BLaER1 treated with 17β-estradiol and CSF1 and Interleukin-3, amounts not matched to agents 10 nM and 100 nM (cell line): ENCODE results near the gene DBET.
"Not testable (repeated sequence)": the region's sequence is repeated elsewhere in the genome, so short reads cannot be mapped to it uniquely, and the experiment has no call there.

Experiments
- H3K27ac ChIP-seq, 11 experiments: shearing (Covaris generic); formaldehyde crosslinking; 2 replicates each; pipeline ENCODE4 v1.8.1; 2022
- H3K27me3 ChIP-seq, 11 experiments: shearing (Covaris generic); formaldehyde crosslinking; 2 replicates each; pipeline ENCODE4 v1.8.1; 2022
- H3K36me3 ChIP-seq, 11 experiments: shearing (Covaris generic); formaldehyde crosslinking; 2 replicates each; pipeline ENCODE4 v1.8.1; 2022
- H3K4me1 ChIP-seq, 10 experiments: shearing (Covaris generic); formaldehyde crosslinking; 2 replicates each; pipeline ENCODE4 v1.8.1; 2022
- H3K4me2 ChIP-seq, 11 experiments: shearing (Covaris generic); formaldehyde crosslinking; 2 replicates each; pipeline ENCODE4 v1.8.1; 2022
- H3K4me3 ChIP-seq, 10 experiments: shearing (Covaris generic); formaldehyde crosslinking; 2 replicates each; pipeline ENCODE4 v1.8.1; 2022
- H3K9ac ChIP-seq, 11 experiments: shearing (Covaris generic); formaldehyde crosslinking; 2 replicates each; pipeline ENCODE4 v1.8.1; 2022
- H3K9me3 ChIP-seq, 11 experiments: shearing (Covaris generic); formaldehyde crosslinking; replicated peaks in 1 of 11; 2 replicates each; pipeline ENCODE4 v1.8.1; 2022
- H4K20me1 ChIP-seq, 11 experiments: shearing (Covaris generic); formaldehyde crosslinking; 2 replicates each; pipeline ENCODE4 v1.8.1; 2022
- Cebpa-rat ChIP-seq, 11 experiments: shearing (Covaris generic); IDR thresholded peaks; 2 replicates each; pipeline ENCODE4 v1.8.1; 2022

The DBET gene

DNA sequence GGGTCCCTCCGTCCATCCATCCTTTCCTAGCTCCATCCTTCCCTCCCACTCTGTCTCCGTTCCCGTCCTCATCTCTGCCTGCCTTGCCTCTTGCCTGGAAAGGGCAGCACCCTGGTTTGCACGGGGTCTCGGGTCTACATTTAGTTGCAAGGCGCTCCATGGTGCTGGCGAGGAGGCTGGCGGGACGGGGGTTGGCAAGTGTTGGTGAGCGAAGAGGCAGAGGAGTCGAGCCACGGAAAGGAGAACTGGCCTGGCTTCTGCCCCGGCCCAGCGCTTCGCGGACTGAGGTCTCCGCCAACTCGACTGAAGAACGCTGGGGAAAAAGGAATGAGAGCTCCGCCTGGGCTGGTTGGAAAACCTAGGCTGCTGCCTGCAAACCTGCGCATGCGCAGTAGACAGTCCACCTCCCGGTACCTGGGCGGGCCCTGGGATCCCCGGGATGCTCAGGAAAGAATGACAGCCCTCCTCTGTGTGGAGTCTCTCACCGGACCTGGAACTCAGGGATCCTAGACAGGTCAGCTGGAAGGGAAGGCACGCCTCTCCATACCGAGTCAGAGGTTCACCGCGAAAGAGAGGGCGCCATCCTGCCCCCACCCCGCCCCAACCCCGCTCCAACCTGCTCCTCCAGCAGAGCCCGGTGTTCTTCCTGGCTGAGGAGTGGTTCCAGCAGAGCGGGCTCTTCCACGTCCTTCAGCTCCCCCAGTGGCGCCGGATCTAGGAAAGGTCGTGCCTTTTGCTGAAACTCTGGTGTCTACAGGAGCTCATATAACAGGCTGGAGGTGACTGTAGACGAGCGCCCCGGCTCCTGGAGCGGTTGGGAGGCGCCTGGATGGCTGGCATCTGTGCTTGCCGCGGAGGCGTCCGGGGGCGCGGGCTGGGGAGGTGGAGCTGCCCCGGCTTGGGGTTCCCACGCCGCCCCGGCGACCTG lies 43.2 kb upstream of the DBET start:
- Histone ChIP-seq H3K27ac (no peak overlapping the region), H3K9ac (no peak overlapping the region), H3K27me3 (no peaks in the 10 kb centered on the region), H3K4me1 (no peaks in the 10 kb centered on the region), H3K36me3 (no peaks in the 10 kb centered on the region), H3K4me3 (no peak overlapping the region), H3K9me3 (peaks cover 56 to 62% (median 59%) of the 10 kb centered on the region in 11 experiments), H4K20me1 (no peaks in the 10 kb centered on the region), H3K4me2 (no peak overlapping the region)
- no peak for TF ChIP-seq Cebpa-rat (IDR thresholded peaks at IDR 0.05)

DNA sequence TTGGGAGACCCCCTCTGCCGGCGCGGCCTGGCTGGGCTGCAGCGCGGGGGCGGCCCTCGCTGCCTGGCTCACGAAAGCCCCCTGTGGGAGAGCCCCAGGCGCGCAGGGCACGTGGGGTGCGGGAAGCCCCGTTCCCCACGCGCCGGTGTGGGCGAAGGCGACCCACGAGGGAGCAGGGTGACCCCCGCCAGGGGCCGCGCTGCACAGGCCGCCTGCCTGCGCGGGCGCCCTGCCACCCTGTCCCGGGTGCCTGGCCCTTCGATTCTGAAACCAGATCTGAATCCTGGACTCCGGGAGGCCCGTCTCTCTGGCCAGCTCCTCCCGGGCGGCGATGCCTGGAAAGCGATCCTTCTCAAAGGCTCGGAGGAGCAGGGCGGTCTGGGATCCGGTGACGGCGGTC lies 42.3 kb upstream of the DBET start:
- H3K9ac ChIP-seq, H3K36me3 ChIP-seq, H3K27ac ChIP-seq, H3K4me2 ChIP-seq, H4K20me1 ChIP-seq, H3K4me3 ChIP-seq, H3K4me1 ChIP-seq, H3K27me3 ChIP-seq: not testable (repeated sequence)
- H3K9me3 ChIP-seq, result peaks cover 47 to 53% (median 50%) of the 10 kb centered on the region in 11 experiments

DNA sequence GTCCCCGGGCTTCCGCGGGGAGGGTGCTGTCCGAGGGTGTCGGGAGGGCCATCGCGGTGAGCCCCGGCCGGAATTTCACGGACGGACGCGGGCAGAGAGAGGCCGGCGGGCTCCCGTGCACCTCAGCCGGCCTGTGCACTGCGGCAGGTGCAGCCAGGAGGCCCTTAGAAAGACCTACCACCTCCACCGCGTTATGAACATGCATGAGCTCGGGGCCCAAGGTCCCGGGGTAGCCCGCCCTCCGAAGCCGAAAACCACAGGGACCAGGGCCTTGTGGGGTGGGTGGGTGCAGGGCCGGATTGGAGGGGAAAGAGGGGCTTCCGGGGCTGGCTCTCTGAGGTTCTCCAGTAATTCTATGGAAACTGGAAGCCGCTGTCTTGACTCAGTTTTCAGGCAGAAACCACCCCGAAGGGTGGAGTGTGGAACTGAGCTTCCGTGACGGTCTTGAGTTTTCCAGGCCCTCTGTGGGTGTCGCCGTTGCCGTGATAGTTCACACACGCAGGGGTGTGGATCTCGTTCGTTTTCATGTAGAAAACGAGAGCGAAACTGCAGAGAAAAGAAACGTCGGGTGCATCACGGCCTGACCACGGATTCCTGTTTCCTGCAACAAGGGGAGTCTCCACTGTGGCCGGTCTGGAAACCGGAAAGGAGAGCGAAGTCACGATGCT lies 41.6 kb upstream of the DBET start:
- H3K36me3 ChIP-seq, H3K4me3 ChIP-seq, H3K27me3 ChIP-seq, H3K9ac ChIP-seq, H3K4me2 ChIP-seq, H3K4me1 ChIP-seq, H4K20me1 ChIP-seq, H3K27ac ChIP-seq: not testable (repeated sequence)
- peaks cover 39 to 45% (median 42%) of the 10 kb centered on the region in 11 experiments for H3K9me3 ChIP-seq

DNA sequence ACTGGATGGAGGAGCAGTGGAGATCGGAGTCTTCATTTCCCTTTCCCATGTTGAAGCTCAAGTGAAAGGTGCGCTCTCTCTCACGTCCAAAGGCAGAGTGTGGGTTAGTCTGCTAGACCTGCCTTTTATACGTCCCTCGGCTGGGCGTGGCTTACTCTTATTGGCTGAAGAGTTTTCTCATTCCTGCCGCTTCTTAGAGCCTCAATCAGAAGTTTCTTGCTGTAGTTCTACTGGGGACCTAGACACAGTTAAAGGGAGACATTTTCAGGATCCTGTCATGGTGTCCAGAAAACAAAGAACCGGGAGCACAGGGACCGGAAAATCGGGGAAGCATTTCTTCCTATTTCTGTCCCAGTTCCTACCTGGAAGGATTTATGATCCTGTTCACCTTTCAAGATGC lies 37.1 kb upstream of the DBET start, which contains the start of gene FRG2:
TSS of gene FRG2 (minus strand) at position 101 of the 400 bp plus-strand sequence. CDS start at position 49, 52 bp downstream.
- H3K36me3 ChIP-seq, H3K4me3 ChIP-seq, H3K9ac ChIP-seq, H3K27ac ChIP-seq, H3K4me2 ChIP-seq, H4K20me1 ChIP-seq, H3K9me3 ChIP-seq, H3K4me1 ChIP-seq, H3K27me3 ChIP-seq: not testable (repeated sequence)

DNA sequence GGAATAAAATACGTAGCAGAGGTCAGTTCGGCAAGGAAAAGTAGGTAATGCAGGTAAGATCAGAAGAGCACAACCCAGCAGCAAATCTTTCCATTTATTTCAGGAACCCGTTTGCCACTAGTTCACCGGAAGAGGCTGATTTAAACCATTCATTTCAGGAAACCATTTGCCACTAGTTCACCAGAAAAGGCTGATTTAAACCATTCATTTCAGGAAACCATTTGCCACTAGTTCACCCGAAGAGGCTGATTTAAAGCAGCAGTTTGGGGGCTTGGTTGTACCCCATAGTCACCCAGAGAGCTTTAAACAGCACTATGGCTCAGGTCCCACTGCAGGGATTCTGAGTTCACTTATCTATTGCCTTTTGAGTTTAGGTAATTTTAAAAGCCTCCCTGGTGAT lies 33.0 kb upstream of the DBET start:
- not testable (repeated sequence) for H3K4me1 ChIP-seq, H3K9ac ChIP-seq, H4K20me1 ChIP-seq, H3K4me2 ChIP-seq, H3K27me3 ChIP-seq, H3K9me3 ChIP-seq, H3K36me3 ChIP-seq, H3K27ac ChIP-seq, H3K4me3 ChIP-seq

DNA sequence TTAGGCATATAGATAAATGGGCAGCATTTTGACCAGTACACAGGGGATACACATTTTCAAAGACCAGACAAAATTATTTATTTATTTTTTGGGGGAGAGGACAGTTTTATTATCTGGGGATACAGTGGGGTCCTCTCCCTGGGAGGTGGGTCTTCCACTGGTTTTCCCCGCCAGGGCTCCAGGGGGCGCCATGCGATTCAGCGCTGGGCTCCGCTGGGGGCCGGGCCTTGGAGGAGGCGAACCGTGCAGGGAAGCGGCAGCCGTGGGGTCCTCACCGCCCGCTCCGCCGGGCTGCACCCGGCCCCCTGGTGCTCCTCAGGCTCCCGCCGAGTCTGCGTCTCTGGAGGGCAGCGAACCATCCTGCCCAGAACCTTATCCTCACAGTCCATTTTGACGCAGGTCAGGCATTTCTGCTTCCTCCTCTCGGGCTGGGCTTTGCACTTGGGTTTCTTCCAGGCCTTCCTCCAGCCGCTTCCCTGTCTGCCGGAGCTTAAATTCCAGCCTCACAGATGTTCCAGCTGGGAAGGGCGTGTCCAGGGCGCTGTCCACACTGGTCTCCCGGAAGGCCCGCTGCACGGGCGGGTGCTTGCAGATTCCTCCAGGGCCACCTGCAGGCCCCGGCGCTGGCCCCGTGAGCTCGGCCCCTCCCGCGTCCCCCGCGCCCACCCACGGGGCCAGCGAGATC lies 26.5 kb upstream of the DBET start:
- H3K4me1 ChIP-seq, H3K9me3 ChIP-seq, H4K20me1 ChIP-seq, H3K27me3 ChIP-seq, H3K36me3 ChIP-seq, H3K27ac ChIP-seq, H3K4me2 ChIP-seq: not testable (repeated sequence)
- peak overlapping the region; percentile 38 to 61 (median 52); a peak in 12 of 20 replicates for H3K4me3 ChIP-seq
- H3K9ac ChIP-seq, result peak overlapping the region in 2 of 11 experiments; percentile 52 to 60; a peak in 1 of 22 replicates

DNA sequence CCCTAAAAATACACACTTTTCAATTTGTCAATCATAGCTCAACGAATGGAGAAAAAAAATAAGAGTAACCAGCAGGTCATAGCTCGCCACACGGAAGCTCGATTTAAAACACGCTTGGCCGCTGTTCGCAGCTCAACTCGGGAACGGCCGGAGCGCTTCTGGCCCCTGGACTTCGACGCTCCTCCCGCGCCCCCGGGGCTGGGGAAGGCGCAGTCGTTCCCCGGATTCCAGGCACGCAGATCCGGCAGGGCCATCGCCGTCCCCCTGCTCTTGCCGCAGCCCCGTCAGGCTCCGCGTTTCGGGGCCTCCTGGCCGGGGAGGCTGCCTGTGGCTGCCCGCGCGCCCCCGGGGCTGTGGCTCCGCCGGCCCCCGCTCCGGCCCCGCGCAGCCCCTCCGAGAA lies 23.4 kb upstream of the DBET start:
- not testable (repeated sequence) for H3K36me3 ChIP-seq, H3K4me1 ChIP-seq, H3K27me3 ChIP-seq, H3K4me3 ChIP-seq, H3K9ac ChIP-seq, H4K20me1 ChIP-seq, H3K4me2 ChIP-seq, H3K27ac ChIP-seq, H3K9me3 ChIP-seq

DNA sequence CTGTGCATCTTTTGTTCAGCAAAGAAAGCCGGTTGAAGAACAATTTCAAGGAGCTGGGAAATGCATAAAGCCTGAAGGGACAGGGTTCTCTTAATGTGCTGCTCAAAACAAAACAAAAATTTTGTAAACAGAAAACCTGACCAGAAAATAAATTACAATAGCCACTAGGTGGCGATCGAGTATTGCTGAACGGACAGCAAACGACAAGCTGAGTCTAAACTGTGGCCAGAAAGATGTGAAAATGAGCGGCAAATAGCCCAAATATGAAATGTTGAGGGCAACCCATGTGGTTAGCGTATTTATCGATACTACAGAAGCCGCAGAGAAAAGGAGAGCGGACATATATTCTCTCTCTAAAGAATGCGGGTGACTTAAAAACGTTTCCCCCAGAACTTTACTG lies 16.7 kb upstream of the DBET start:
- not testable (repeated sequence) for H4K20me1 ChIP-seq, H3K9me3 ChIP-seq, H3K27me3 ChIP-seq, H3K9ac ChIP-seq, H3K36me3 ChIP-seq, H3K27ac ChIP-seq, H3K4me1 ChIP-seq, H3K4me2 ChIP-seq, H3K4me3 ChIP-seq

DNA sequence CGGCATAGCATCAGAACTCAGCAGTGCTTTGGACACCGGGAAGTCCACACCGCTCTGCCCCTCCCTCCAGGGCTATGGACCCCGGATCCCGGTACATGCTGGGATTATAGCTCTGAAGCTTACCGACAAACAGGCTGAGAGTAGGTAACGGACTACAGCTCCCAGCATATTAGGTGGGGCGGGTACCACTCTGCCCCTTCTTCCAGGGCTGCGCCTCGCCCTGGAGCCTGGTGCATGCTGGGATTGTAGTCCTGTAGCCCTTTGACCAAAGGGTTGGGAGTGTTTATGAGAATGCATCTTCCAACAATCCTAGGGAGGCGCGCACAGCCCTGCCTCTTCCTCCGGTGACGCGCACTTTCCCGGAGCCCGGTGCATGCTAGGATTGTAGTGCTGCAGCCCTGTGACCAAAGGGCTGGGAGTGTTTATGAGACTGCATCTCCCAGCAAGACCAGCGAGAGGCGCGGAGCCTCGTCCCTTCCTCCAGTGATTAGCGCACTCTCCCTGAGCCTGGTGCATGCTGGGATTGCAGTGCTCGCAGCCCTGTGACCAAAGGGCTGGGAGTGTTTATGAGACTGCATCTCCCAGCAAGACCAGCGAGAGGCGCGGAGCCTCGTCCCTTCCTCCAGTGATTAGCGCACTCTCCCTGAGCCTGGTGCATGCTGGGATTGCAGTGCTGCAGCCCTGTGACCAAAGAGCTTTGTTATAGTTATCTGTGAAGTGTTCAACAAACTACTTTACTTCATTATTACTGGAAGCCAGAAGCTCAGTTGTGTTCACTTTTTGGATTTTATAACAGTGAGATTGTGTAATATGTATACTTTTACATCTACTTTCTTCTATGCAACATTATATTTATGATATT lies 14.7 kb upstream of the DBET start:
- not testable (repeated sequence) for H3K36me3 ChIP-seq, H3K27ac ChIP-seq, H3K9ac ChIP-seq, H3K4me3 ChIP-seq, H3K4me2 ChIP-seq, H3K9me3 ChIP-seq, H3K4me1 ChIP-seq, H3K27me3 ChIP-seq, H4K20me1 ChIP-seq

DNA sequence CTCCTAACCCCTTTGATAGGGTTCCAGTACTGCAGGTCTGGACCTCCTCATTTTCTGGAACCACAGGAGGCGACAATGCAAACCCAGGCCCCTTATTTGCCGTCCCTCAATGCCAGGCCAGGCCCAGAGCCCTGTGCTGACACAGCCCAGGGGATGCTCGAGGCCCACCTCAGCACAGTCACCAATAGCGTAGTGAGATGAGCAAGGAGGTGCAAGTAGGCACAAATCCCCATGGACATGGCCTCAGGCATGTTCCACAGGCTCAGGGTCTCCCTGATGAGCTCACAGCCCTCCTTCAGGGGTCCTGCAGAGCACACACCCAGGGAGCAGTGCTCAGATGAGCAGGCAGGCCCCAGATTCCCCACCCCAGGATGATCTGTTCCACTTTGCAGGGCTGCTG lies 5.3 kb upstream of the DBET start:
- not testable (repeated sequence) for H4K20me1 ChIP-seq, H3K27ac ChIP-seq, H3K36me3 ChIP-seq, H3K4me2 ChIP-seq, H3K4me1 ChIP-seq, H3K4me3 ChIP-seq, H3K27me3 ChIP-seq, H3K9ac ChIP-seq, H3K9me3 ChIP-seq

DNA sequence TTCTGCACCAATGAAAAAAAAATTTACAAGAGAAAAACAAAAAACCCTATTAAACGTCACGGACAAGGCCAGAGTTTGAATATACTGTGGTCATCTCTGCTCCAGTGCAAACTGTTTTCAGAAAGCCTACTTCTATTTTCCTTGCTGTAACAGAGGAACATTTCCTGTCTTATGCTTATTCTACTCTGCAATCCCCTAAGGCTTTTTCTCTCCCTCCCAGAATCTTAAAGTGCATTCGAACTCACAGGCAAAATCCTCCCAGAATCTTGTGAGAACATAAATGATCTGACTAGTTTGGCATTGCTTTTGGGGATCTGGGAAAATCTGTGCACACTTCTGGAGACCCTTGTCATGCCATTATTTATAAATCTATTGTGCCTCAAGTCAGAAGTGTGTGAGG lies 503 bp downstream of the DBET start:
- not testable (repeated sequence) for H3K9ac ChIP-seq, H3K4me1 ChIP-seq, H3K27me3 ChIP-seq, H3K9me3 ChIP-seq, H4K20me1 ChIP-seq, H3K4me3 ChIP-seq, H3K4me2 ChIP-seq, H3K36me3 ChIP-seq, H3K27ac ChIP-seq

DNA sequence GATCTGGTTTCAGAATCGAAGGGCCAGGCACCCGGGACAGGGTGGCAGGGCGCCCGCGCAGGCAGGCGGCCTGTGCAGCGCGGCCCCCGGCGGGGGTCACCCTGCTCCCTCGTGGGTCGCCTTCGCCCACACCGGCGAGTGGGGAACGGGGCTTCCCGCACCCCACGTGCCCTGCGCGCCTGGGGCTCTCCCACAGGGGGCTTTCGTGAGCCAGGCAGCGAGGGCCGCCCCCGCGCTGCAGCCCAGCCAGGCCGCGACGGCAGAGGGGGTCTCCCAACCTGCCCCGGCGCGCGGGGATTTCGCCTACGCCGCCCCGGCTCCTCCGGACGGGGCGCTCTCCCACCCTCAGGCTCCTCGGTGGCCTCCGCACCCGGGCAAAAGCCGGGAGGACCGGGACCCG lies 4.0 kb downstream of the DBET start:
- H3K4me3 ChIP-seq, H4K20me1 ChIP-seq, H3K9me3 ChIP-seq, H3K4me2 ChIP-seq, H3K9ac ChIP-seq, H3K27me3 ChIP-seq, H3K4me1 ChIP-seq, H3K36me3 ChIP-seq, H3K27ac ChIP-seq: not testable (repeated sequence)

DNA sequence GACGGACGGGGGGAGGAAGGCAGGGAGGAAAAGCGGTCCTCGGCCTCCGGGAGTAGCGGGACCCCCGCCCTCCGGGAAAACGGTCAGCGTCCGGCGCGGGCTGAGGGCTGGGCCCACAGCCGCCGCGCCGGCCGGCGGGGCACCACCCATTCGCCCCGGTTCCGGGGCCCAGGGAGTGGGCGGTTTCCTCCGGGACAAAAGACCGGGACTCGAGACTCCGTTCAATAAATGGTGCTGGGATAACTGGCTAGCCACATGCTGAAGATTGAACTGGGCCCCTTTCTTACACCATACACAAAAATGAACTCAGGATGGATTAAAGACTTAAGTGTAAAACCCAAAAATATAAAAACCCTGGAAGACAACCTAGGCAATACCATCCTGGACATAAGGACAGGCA lies 28.8 kb downstream of the DBET start:
- not testable (repeated sequence) for H3K4me2 ChIP-seq, H3K9me3 ChIP-seq, H3K9ac ChIP-seq, H3K4me1 ChIP-seq, H3K27me3 ChIP-seq, H3K36me3 ChIP-seq, H3K27ac ChIP-seq, H4K20me1 ChIP-seq, H3K4me3 ChIP-seq
